Left ventricle myocardium inferior (tissue), 1 donor: ENCODE data around the gene CRTC1. TPM values are rescaled to one million over a fixed set of nuclear protein-coding genes. Genes with fewer than 3 reads are reported as not detected.

Experiments used
- DNase-seq: peaks from one replicate; pipeline ENCODE4 v3.0.0-alpha.2; 2020
- H3K27ac ChIP-seq: fragments of 200-600 bp; replicated peaks from 2 replicates; pipeline ENCODE4 v1.8.0; 2021
- H3K27me3 ChIP-seq: fragments of 200-600 bp; 2 replicates; pipeline ENCODE4 v1.8.0; 2021; ENCODE audit warnings: low read depth
- H3K36me3 ChIP-seq: fragments of 200-600 bp; 2 replicates; pipeline ENCODE4 v1.8.0; 2021
- H3K4me1 ChIP-seq: fragments of 200-600 bp; 2 replicates; pipeline ENCODE4 v1.8.0; 2021
- H3K4me3 ChIP-seq: fragments of 200-600 bp; 2 replicates; pipeline ENCODE4 v1.8.0; 2021; ENCODE audit warnings: mild to moderate bottlenecking, moderate library complexity
- H3K9me3 ChIP-seq: fragments of 200-600 bp; replicated peaks from 2 replicates; pipeline ENCODE4 v1.8.0; 2021
- CTCF ChIP-seq: fragments of 200-600 bp; IDR thresholded peaks from 2 replicates; pipeline ENCODE4 v1.8.0; 2021; ENCODE audit warnings: antibody characterized with exemption, mild to moderate bottlenecking, borderline replicate concordance
- intact Hi-C: fragments of 100-400 bp; cut with micrococcal nuclease; formaldehyde crosslinking; loops from one replicate; pipeline ENCODE4 v1.11.0; 2022
- total RNA-seq: library from RNA; stranded (reverse); fragmentation: NEBNext Ultra II Directional; extraction: Animal tissue kit (Norgen Biotek cat#: 25700); gene quantifications from one replicate; pipeline ENCODE4 v1.2.1, GENCODE V29; 2021
- donor health status: DM: no; HTN: yes; CAD: no; lungs with severe emphysema.

Gene CRTC1
- total RNA-seq, 1 donor from 2014 or later, result 9.7 TPM

- intact Hi-C loops, result no loop called here
- Histone ChIP-seq H3K4me3 (no peak overlapping the region), H3K4me1 (peaks cover 38% of the 10 kb centered on the region), H3K36me3 (no peaks in the 10 kb centered on the region), H3K27me3 (no peaks in the 10 kb centered on the region), H3K9me3 (no peaks in the 10 kb centered on the region), H3K27ac (no peak overlapping the region)
- no peak for DNase-seq
- no peak for TF ChIP-seq CTCF
Measured at GRCh38 chr19:18738961-18739690, 55.6 kb downstream of the CRTC1 start.

GRCh38 chr19:18741124-18742121 is 57.9 kb downstream of the CRTC1 start:
- Histone ChIP-seq H3K4me1 (peaks cover 38% of the 10 kb centered on the region), H3K27ac (no peak overlapping the region), H3K27me3 (no peaks in the 10 kb centered on the region), H3K36me3 (no peaks in the 10 kb centered on the region), H3K4me3 (no peak overlapping the region), H3K9me3 (no peaks in the 10 kb centered on the region)
- no peak for DNase-seq
- TF ChIP-seq CTCF, result no peak
- intact Hi-C loops, result no loop called here

- Histone ChIP-seq H3K4me3 (no peak overlapping the region), H3K4me1 (peaks cover 38% of the 10 kb centered on the region), H3K27me3 (no peaks in the 10 kb centered on the region), H3K27ac (no peak overlapping the region), H3K9me3 (no peaks in the 10 kb centered on the region), H3K36me3 (no peaks in the 10 kb centered on the region)
- intact Hi-C loops, result no loop called here
- TF ChIP-seq CTCF, result no peak
- no peak for DNase-seq
Measured at GRCh38 chr19:18742324-18742723, 58.8 kb downstream of the CRTC1 start.

GRCh38 chr19:18742838-18743783 is 59.6 kb downstream of the CRTC1 start:
- H3K27ac ChIP-seq, result peak overlapping the region; percentile 33
- peak; percentile 79 for DNase-seq
- no peak for TF ChIP-seq CTCF
- no peaks in the 10 kb centered on the region for H3K27me3 ChIP-seq
- intact Hi-C loops, result no loop called here
- H3K36me3 ChIP-seq, result no peaks in the 10 kb centered on the region
- peaks cover 38% of the 10 kb centered on the region for H3K4me1 ChIP-seq
- H3K4me3 ChIP-seq, result peak overlapping the region; percentile 29
- H3K9me3 ChIP-seq, result no peaks in the 10 kb centered on the region

GRCh38 chr19:18743784-18744418 is 60.4 kb downstream of the CRTC1 start:
- H3K36me3 ChIP-seq, result no peaks in the 10 kb centered on the region
- no peak overlapping the region for H3K4me3 ChIP-seq
- H3K9me3 ChIP-seq, result no peaks in the 10 kb centered on the region
- no peak for DNase-seq
- TF ChIP-seq CTCF, result no peak
- no peaks in the 10 kb centered on the region for H3K27me3 ChIP-seq
- intact Hi-C loops, result no loop called here
- H3K27ac ChIP-seq, result peak overlapping the region; percentile 33
- H3K4me1 ChIP-seq, result peaks cover 38% of the 10 kb centered on the region
